Hepatocyte (in vitro differentiated cells): Measurements from ENCODE around the gene ZNF648. TPM values are rescaled to one million over a fixed set of nuclear protein-coding genes. Genes with fewer than 3 reads are reported as not detected.

Experiments used
- DNase-seq: peaks from one replicate; pipeline ENCODE4 v3.0.0-alpha.2; 2016; ENCODE audit warnings: low spot score
- H2AFZ ChIP-seq: fragments of 200-600 bp; sonication (generic); 2 replicates; pipeline ENCODE4 v1.6.0; 2016; ENCODE audit warnings: antibody characterized with exemption, mild to moderate bottlenecking
- H3K27ac ChIP-seq: fragments of 200-600 bp; sonication (generic); 2 replicates; pipeline ENCODE4 v1.5.1; 2016; ENCODE audit warnings: mild to moderate bottlenecking
- H3K27me3 ChIP-seq: fragments of 200-600 bp; sonication (generic); 2 replicates; pipeline ENCODE4 v1.6.1; 2016
- H3K36me3 ChIP-seq: fragments of 200-600 bp; sonication (generic); replicated peaks from 2 replicates; pipeline ENCODE4 v1.5.1; 2016; ENCODE audit warnings: low read depth; ENCODE audit not compliant: insufficient read depth
- H3K4me1 ChIP-seq: fragments of 200-600 bp; sonication (generic); 2 replicates; pipeline ENCODE4 v1.5.1; 2016; ENCODE audit warnings: mild to moderate bottlenecking, moderate library complexity; ENCODE audit not compliant: insufficient read depth
- H3K4me2 ChIP-seq: fragments of 200-600 bp; sonication (generic); 2 replicates; pipeline ENCODE4 v1.6.0; 2016
- H3K4me3 ChIP-seq: fragments of 200-600 bp; sonication (generic); 2 replicates; pipeline ENCODE4 v1.5.1; 2016; ENCODE audit warnings: mild to moderate bottlenecking
- H3K79me2 ChIP-seq: fragments of 200-600 bp; sonication (generic); 2 replicates; pipeline ENCODE4 v1.6.0; 2017; ENCODE audit warnings: mild to moderate bottlenecking
- H3K9me2 ChIP-seq: fragments of 200-600 bp; sonication (generic); replicated peaks from 2 replicates; pipeline ENCODE4 v1.6.0; 2017; ENCODE audit warnings: mild to moderate bottlenecking; ENCODE audit not compliant: insufficient read depth
- H3K9me3 ChIP-seq: fragments of 200-600 bp; sonication (generic); 2 replicates; pipeline ENCODE4 v1.5.1; 2016; ENCODE audit warnings: low read depth, mild to moderate bottlenecking
- H4K20me1 ChIP-seq: fragments of 200-600 bp; sonication (generic); 2 replicates; pipeline ENCODE4 v1.6.0; 2016; ENCODE audit warnings: mild to moderate bottlenecking; ENCODE audit not compliant: insufficient read depth, poor library complexity, severe bottlenecking
- EZH2 ChIP-seq: fragments of 200-600 bp; sonication (generic); IDR thresholded peaks from 2 replicates; pipeline ENCODE4 v1.6.1; 2016; ENCODE audit warnings: antibody characterized with exemption, mild to moderate bottlenecking, borderline replicate concordance
- EZH2phosphoT487 ChIP-seq: fragments of 200-600 bp; sonication (generic); IDR thresholded peaks from one replicate; pipeline ENCODE4 v1.6.1; 2018; ENCODE audit warnings: antibody characterized with exemption, mild to moderate bottlenecking, low read depth, moderate library complexity; ENCODE audit not compliant: unreplicated experiment, severe bottlenecking
- WGBS: methylation state at CpG from one replicate; pipeline ENCODE4 v1.1.6; 2016; ENCODE audit warnings: low lambda C conversion rate; ENCODE audit errors: missing lambda C conversion rate; 5-methylcytosine and 5-hydroxymethylcytosine counted together
- polyA plus RNA-seq: library from polyadenylated mRNA; unstranded; fragments of >200 nt; fragmentation: Nextera tagmentation; extraction: Ambion mirVana; gene quantifications from 2 replicates; pipeline ENCODE4 v1.2.1, GENCODE V29; 2016
- total RNA-seq: library from RNA; depleted of rRNA; stranded (reverse); fragments of >200 nt; gene quantifications from 2 replicates; pipeline ENCODE4 v1.2.3, GENCODE V29; 2014
- TF ChIP-seq, protein P1 (sequence below): fragments of 200-600 bp; sonication (generic); IDR thresholded peaks from 2 replicates; pipeline ENCODE4 v1.5.1; 2016; ENCODE audit warnings: antibody characterized with exemption, mild to moderate bottlenecking; ENCODE audit not compliant: poor library complexity

ZNF648 gene
- total and polyA plus RNA-seq, 2 experiments from 2014 or later: 0.23 TPM; not detected in 1

GRCh38 chr1:182060877-182061276 lies 635 bp downstream of the ZNF648 start:
- Histone ChIP-seq H3K36me3 (no peaks in the 10 kb centered on the region), H3K4me3 (no peak overlapping the region), H3K27ac (no peak overlapping the region), H3K27me3 (no peaks in the 10 kb centered on the region), H3K9me3 (no peaks in the 10 kb centered on the region), H3K79me2 (no peaks in the 10 kb centered on the region), H4K20me1 (no peaks in the 10 kb centered on the region), H3K9me2 (no peaks in the 10 kb centered on the region), H2AFZ (no peak overlapping the region), H3K4me1 (no peaks in the 10 kb centered on the region), H3K4me2 (no peak overlapping the region)
- 90% methylated on average over 6 of the region's 6 CpGs for WGBS
- DNase-seq: no peak
- no peak for TF ChIP-seq EZH2phosphoT487
- no peak for TF ChIP-seq EZH2
- TF ChIP-seq, protein P1, sequence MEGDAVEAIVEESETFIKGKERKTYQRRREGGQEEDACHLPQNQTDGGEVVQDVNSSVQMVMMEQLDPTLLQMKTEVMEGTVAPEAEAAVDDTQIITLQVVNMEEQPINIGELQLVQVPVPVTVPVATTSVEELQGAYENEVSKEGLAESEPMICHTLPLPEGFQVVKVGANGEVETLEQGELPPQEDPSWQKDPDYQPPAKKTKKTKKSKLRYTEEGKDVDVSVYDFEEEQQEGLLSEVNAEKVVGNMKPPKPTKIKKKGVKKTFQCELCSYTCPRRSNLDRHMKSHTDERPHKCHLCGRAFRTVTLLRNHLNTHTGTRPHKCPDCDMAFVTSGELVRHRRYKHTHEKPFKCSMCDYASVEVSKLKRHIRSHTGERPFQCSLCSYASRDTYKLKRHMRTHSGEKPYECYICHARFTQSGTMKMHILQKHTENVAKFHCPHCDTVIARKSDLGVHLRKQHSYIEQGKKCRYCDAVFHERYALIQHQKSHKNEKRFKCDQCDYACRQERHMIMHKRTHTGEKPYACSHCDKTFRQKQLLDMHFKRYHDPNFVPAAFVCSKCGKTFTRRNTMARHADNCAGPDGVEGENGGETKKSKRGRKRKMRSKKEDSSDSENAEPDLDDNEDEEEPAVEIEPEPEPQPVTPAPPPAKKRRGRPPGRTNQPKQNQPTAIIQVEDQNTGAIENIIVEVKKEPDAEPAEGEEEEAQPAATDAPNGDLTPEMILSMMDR: no peak

- H3K27me3 ChIP-seq: no peaks in the 10 kb centered on the region
- TF ChIP-seq EZH2: no peak
- no peak for TF ChIP-seq EZH2phosphoT487
- TF ChIP-seq, protein P1: no peak
- H3K4me2 ChIP-seq: no peak overlapping the region
- H3K4me3 ChIP-seq: no peak overlapping the region
- no peak for DNase-seq
- H3K4me1 ChIP-seq: no peaks in the 10 kb centered on the region
- no peak overlapping the region for H3K27ac ChIP-seq
- no peak overlapping the region for H2AFZ ChIP-seq
- H3K9me2 ChIP-seq: no peaks in the 10 kb centered on the region
- H4K20me1 ChIP-seq: no peaks in the 10 kb centered on the region
- H3K36me3 ChIP-seq: no peaks in the 10 kb centered on the region
- no peaks in the 10 kb centered on the region for H3K79me2 ChIP-seq
- 90% methylated on average over 2 of the region's 2 CpGs for WGBS
- H3K9me3 ChIP-seq: no peaks in the 10 kb centered on the region
Measured at GRCh38 chr1:182059936-182060335, 1.6 kb downstream of the ZNF648 start.

DNA sequence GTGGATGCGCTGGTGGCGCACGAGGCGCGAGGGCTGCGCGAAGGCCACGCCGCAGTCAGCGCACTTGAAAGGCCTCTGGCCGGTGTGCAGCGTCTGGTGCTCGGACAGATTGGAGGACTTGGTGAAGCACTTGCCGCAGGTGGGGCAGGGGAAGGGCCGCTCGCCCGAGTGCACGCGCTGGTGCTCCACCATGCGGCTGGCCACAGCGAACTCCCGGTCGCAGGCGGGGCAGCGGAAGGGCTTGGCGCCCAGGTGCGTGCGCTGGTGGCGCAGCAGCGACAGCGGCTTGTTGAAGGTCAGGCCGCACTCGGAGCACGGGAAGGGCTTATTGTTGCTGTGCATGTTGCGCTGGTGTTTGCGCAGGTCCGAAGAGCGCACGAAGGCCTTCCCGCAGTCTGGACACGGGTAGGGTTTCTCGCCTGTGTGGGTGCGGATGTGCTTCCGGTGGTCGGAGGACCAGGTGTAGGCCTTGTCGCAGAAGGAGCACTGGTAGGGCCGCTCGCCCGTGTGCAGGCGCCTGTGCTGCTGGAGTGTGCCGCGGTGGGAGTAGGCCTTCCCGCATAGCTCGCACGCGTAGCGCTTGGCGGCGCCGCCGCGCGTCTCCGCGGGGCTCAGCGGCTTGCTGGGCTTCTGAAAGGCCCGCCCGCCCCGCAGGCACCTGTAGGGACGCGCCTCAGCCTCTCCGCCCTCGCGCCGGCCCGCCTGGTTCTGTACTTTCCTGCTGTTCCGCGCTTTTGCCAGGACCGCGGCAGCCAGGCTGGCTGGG lies 4.7 kb downstream of the ZNF648 start:
- Histone ChIP-seq H3K79me2 (no peaks in the 10 kb centered on the region), H3K36me3 (no peaks in the 10 kb centered on the region), H3K4me3 (no peak overlapping the region), H3K9me2 (no peaks in the 10 kb centered on the region), H3K9me3 (no peaks in the 10 kb centered on the region), H3K4me1 (no peaks in the 10 kb centered on the region), H3K27ac (no peak overlapping the region), H4K20me1 (no peaks in the 10 kb centered on the region), H3K27me3 (no peaks in the 10 kb centered on the region), H2AFZ (no peak overlapping the region), H3K4me2 (no peak overlapping the region)
- 90% methylated on average over 71 of the region's 80 CpGs for WGBS
- DNase-seq: no peak
- TF ChIP-seq, protein P1: no peak
- TF ChIP-seq EZH2phosphoT487: no peak
- TF ChIP-seq EZH2: no peak
